ENCODE results near the gene UNC93A.
"Not testable (repeated sequence)": the region's sequence is repeated elsewhere in the genome, so short reads cannot be mapped to it uniquely, and the experiment has no call there.

Gene UNC93A

GRCh38 chr6:167309355-167310192, 18.5 kb downstream of the UNC93A start:
- in situ Hi-C loops (cut with MboI; ENCODE audit: low sequenced_read_pairs): not testable (repeated sequence)

DNA sequence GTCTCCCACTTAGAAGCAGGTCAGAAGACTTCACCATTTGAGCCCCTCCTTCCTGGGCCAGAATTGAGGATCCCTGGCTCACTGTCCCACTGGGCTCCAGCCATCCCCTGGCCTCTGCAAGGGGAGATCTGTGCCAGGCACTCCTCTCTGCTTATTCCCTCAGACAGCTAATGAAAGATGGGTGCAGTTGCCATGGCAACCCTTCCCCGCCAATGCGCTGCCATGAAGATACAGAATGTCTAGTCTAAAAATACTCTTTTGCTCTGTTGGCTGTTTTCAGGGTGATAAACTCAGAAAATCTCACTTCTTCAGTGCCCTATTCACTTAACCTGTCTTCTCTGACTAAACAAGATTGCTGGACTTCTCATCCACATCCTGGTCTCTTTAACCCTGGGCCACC, 20.2 kb downstream of the UNC93A start:
- in situ Hi-C loops (cut with MboI; ENCODE audit: low sequenced_read_pairs): no loop called here

DNA sequence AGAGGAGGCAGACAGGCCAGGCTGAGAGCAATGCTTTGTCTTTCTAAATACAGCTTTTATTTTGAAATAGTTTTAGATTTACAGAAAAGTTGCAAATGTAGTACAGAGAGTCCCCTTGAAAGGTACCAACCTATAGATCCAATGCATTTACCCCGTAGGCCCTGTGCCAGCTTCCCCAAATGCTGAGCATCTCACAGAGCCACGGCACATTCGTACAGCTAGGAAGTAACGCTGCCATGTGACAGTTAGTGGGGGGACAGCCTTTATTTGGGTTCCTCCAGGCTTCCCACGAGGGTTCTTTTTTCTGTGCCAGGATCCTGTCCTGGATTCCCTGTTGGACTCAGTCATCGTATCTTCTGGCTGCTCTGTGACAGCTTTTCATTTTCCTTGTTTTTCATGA, 20.6 kb downstream of the UNC93A start:
- in situ Hi-C loops (cut with MboI; ENCODE audit: low sequenced_read_pairs): not testable (repeated sequence)

DNA sequence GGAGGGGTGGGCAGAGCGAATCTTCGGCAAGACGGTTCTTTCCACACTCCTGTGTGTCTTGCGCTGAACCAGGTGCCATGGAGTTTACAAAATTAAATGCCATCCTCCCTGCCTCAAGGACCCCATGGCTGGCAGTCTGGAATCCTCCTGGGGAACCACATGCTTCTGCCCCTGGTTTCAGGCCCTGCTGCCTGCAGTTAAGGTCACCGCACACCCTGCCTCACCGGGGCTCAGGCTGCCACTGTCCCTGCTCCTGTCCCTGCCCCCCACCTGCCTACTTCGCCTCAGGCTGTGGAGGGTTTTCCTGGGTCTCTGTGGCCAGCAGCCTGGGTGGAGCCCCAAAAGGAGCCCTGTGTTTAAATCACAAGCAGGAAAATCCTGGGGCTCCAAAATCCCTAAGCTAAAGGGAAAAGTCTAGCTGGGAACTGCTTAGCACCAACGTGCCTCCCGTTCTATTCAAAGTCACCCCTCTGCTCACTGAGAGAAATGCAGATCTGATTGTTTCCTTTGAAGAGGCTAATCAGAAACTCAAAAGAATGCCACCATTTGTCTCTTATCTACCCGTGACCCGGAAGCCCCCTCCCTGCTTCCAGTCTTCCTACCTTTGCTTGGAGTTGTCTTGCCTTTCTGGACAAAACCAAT, 23.2 kb downstream of the UNC93A start:
- in situ Hi-C loops (cut with MboI; ENCODE audit: low sequenced_read_pairs): no loop called here

DNA sequence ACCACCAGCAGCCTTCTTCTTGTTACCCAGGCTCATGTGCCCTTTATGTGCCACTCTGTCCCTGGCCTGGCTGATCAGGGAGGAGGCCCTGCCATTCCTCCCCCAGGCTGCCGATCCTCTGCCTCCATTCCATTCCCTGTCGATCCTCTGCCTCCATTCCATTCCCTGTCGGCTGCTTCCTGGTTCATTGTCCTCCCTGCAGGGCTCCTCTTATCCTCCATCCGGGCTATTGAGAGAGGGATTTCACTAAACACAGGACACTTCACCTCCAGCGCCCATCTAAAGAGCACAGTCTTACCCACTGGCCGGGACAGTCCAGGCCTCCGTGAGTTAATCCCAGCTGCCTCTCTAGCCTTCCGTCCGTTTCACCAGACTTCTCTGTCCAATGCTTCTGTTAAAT, 26.1 kb downstream of the UNC93A start:
- in situ Hi-C loops (cut with MboI; ENCODE audit: low sequenced_read_pairs): no loop called here

DNA sequence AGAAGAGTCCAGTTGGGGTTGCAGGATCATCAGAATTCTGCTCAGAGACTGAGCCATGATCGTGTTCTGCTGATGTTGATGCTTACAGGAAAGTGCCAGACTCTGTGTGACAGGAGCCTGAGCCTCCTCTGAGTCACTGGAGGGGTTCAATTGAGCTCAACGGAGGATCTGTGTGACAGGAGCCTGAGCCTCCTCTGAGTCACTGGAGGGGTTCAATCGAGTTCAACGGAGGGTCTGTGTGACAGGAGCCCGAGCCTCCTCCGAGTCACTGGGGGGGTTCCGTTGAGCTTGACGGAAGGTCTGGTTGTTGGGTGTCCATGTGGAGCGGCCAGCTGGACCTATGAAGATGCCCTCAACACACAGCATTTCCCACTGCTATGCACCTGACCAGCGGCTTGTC, 27.2 kb downstream of the UNC93A start:
- in situ Hi-C loops (cut with MboI; ENCODE audit: low sequenced_read_pairs): not testable (repeated sequence)

DNA sequence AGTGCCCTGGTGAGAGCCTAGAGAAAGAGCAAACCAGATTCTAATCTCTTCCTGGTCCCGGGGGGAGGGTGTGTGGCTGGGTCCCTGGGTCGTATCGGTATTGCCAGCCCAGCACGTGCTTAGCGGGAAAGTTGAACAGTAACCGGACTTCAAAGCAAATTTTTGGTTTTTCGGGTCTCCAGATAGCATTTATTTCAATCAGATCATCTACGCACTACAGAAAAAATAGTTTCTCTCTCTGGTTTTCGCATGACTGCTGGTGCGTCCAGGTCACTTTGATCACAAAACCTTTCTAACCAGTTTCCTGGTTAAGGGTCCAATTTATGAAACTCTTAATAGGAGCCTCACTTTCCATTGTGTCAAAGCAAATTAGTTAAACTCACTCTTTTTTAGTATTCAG, 27.7 kb downstream of the UNC93A start:
- in situ Hi-C loops (cut with MboI; ENCODE audit: low sequenced_read_pairs): not testable (repeated sequence)

DNA sequence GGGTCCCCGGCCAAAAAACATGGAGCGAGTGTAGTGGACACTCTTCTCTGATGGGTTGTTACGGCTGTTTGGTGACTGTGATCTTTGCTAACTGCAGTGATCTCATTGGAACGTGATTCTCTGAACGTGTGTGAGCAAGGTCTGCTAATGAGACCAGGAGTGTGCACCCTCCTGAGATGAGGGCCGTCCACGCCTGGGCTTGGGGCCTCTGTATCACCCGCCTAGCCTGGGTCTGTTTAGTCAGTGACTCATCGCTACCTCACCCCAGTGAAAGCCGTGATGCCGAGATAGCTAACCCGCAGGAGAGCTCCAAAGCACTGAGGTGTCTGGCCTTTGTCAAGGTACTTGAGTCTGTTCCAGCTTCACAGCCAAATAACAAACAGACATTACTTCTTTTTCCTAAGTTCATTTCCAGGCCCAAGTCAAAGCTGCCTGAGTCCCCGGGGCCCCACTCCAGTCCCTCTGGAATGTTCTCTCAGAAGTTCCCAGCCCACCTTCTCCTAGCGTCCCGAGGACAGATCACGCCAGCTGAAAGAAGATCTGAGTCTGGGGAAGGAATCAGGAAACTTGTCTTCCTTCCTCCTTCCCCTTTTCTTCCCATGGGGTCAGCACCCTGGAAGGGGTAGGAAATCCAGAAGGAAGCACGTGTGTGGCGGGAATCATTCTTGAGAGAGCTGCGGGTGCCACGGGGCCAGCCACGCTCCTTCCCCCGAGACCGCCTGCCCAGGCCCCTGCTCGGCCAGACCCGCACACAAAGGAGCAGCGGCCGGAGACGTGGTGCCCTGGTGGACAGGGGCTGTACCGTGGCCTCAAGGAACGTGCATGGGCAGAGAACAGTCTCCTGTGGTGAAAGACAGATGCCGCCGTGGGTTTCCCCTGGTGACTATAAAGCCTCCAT, 29.0 kb downstream of the UNC93A start:
- in situ Hi-C loops (cut with MboI; ENCODE audit: low sequenced_read_pairs): not testable (repeated sequence)

GRCh38 chr6:167320754-167321056, 29.6 kb downstream of the UNC93A start:
- in situ Hi-C loops (cut with MboI; ENCODE audit: low sequenced_read_pairs): not testable (repeated sequence)

DNA sequence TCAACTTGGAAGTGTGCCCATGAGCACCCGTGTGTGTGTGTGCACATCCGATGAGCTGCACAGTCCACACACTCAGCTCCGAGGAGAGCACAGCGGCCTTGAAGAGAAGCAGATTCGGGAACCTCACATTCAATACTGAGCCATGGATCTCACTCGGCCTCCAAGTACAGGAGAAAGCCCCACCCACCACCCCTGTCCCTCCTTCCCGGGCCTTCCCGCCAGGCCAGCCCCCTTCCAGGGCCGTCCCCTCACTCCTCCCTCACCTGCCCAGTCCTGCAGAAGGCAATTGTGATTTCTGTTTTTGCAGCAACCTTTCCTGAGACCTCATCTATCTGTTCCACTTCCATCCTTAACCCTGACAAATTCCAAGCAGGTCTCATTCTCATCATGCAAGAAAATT, 30.1 kb downstream of the UNC93A start:
- in situ Hi-C loops (cut with MboI; ENCODE audit: low sequenced_read_pairs): not testable (repeated sequence)

GRCh38 chr6:167323111-167323510, 32.0 kb downstream of the UNC93A start:
- in situ Hi-C loops (cut with MboI; ENCODE audit: low sequenced_read_pairs): no loop called here

- in situ Hi-C loops (cut with MboI; ENCODE audit: low sequenced_read_pairs): no loop called here
Measured at GRCh38 chr6:167324111-167324510, 33.0 kb downstream of the UNC93A start.

GRCh38 chr6:167325766-167326165, 34.7 kb downstream of the UNC93A start:
- in situ Hi-C loops (cut with MboI; ENCODE audit: low sequenced_read_pairs): no loop called here

GRCh38 chr6:167327391-167327790, 36.3 kb downstream of the UNC93A start:
- in situ Hi-C loops (cut with MboI; ENCODE audit: low sequenced_read_pairs): no loop called here

DNA sequence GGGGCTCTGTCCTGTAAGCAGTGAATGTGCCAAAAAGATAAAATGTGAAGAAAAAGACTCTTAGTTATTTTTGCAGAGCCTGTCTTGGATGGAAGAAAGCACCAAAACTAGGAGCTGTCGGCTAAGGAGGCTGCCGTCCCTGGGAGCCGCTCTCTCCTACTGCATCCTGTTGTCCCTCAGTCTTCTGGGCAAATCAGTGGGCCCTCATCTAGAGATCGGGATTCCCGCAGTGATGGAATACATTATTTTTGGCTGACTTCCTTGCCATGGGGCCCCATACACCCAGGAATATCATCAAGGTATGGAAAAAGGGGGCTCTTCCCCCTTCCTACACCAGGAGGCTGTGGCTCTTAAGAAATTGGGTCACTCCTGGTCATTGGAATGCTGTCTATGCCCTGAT, 37.0 kb downstream of the UNC93A start:
- in situ Hi-C loops (cut with MboI; ENCODE audit: low sequenced_read_pairs): no loop called here

DNA sequence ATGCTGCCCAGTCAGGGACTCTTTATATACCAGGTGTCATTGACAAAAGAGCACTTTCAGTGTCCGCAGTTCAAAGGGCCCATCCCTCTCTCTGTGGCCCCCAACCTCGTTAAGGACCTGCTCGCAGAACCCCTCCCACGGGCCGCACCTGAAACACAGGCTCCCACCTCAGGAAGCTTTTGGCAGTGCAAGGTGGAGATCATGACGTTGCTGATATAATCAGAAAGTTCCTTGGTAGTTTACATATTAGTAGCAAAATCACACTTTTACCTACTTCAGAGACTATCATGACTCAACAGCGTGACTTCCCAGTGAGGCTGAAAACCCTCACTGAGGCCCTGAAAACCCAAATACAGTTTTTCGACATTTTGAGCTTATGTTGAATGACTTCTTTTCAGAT, 37.9 kb downstream of the UNC93A start:
- in situ Hi-C loops (cut with MboI; ENCODE audit: low sequenced_read_pairs): no loop called here

DNA sequence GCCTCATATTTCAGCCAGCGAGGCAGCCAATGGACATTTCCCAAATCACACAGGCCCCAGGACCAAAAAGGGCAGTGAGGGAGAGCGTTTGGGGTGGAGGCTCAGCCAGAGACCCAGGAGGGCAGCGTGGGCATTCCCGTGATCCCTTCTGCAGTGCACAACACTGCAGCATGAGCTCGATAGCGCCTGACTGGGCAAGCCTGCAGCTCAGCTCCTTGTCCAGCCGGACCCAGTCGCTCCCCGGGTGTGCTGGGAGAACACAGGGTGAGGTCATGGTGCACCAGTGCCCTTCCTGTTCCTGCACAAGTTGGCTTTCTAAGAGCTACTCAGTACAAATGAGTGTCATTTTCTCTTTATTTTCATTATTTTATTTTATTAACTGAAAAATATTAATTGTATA, 39.6 kb downstream of the UNC93A start:
- in situ Hi-C loops (cut with MboI; ENCODE audit: low sequenced_read_pairs): no loop called here

- in situ Hi-C loops (cut with MboI; ENCODE audit: low sequenced_read_pairs): no loop called here
Measured at GRCh38 chr6:167331565-167331964, 40.5 kb downstream of the UNC93A start.

DNA sequence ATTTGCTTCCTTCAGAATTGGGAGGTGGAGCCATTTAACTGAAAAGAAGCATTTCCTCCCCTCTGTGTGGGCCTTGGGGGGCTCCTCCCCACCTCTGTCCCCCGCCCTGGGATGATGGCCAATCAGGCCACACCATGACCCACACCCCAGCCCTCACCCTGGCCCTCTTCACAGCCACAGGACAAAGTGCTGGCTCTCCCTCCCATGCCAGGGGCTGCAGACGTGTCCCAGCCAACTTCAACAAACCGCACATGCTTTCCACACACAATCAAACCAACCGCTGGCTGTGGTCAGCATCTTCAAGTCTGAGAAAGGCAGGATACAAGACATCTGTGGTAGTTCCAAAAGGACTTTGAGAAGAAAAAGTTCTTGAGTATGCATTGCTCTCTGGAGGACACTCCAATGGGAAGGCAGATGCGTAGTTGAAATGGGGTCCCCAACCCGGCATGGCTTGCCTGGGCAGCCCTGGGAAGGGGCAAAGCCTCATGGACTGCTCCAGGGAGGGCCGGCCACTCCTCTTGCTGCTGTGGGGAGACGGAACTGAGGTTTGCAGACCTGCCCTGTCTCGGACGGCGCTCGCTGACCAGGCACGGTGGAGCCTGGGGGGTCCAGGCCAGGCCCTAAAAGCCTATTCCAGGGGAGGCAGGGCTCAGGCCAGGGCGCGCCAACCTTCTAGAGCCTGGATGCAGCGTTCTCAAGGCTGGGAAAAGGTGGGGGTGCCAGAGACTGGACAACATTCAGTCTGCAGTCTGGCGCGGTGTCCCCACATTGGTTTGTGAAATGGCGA, 45.9 kb downstream of the UNC93A start:
- in situ Hi-C loops (cut with MboI; ENCODE audit: low sequenced_read_pairs): no loop called here

DNA sequence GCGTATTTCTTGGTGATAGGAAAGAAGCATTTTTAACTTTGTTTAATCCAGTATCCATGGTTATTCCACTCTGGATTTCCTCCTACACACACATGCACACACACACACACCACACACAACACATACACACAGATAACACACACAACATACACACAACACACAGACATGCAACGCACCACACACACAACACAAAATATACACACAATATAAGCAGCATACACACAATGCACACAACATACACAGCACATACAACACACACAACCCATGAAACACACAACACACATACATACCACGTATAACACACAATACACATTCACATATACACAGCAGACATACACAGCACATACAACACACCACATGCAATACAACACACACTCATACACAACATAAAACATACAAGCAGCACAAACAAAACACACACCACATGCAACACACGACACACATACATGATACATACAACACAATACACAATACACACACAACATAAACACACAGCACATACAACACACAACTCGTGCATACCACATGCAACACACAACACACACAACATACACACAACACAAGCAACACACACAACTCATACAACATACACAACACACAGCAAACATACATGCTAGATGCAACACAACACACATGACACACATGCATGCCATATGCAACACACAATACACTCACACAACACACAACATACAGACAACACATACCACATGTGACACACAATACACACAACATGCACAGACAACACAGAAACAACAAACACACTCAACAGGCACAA, 46.7 kb downstream of the UNC93A start:
- in situ Hi-C loops (cut with MboI; ENCODE audit: low sequenced_read_pairs): no loop called here

All from HL-60/S4 (cell line).